NCI-H2107 (cell line): ENCODE measurements around the gene ANGPT4.

Source experiments
- DNase-seq: peaks from one replicate; lab custom pipeline; 2025; lab: John Stamatoyannopoulos, UW

ANGPT4 gene

GRCh38 chr20:823574-823902 is 92.6 kb downstream of the ANGPT4 start:
- no peak for DNase-seq

DNA sequence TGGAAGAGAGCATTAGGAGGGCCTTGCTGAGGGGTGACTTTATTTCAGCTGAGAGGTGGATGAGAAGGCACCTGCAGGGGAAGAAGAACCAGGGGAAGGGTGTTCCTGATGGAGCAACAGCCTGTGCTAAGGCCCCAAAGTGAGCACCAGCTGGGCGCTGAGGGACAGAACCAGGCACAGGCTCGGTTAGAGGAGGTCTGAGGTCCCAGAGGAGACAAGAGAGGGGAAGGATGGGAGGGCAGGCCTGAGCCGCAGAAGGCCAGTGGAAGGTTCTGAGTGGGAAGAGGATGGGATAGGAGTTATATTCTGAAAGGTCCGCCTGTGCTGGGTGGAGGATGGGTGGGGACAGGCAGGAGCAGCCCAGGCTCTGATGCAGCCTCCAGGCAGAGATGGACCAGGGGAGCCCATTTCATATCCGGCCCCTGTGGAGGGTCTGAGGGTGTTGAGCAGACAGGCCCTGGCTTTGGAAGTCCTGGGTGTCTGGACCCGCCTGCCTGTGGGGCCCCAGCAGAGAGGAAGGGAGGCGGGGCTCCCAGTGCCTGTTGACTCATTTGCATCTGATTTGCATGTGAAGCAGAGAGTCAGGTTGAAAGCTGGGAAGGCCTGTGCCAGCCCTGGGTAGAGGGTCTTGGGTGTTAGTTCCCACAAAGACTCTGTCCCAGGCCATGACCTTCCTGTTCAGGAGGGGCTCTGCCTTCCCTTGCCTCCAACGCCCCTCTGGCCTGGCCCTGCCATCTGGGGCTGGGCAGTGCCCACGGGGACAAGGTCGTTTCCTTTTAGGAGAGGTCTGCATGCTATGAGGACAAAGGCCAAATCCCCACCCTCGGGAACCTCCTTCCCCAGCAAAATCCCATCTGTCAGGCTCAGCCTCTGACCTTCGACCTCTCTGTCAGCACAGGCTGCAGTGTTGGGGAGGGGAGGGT is 93.2 kb downstream of the ANGPT4 start:
- no peak for DNase-seq

DNA sequence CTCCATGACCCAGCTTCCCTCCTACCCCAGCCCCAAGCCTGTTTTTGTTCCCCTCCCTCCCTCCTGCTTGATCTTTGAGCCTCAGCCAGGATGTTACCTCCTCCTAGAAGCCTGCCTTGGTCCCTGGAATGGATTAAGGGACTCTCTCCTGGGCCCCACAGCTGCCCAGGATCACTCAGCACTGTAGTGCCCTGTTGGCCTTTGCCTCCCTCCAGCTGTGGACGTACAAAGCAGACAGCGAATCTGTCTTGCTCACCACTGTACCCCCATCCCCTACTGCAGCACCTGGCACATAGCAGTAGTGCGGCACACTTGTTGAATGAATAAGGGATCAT is 94.4 kb downstream of the ANGPT4 start:
- no peak for DNase-seq

DNA sequence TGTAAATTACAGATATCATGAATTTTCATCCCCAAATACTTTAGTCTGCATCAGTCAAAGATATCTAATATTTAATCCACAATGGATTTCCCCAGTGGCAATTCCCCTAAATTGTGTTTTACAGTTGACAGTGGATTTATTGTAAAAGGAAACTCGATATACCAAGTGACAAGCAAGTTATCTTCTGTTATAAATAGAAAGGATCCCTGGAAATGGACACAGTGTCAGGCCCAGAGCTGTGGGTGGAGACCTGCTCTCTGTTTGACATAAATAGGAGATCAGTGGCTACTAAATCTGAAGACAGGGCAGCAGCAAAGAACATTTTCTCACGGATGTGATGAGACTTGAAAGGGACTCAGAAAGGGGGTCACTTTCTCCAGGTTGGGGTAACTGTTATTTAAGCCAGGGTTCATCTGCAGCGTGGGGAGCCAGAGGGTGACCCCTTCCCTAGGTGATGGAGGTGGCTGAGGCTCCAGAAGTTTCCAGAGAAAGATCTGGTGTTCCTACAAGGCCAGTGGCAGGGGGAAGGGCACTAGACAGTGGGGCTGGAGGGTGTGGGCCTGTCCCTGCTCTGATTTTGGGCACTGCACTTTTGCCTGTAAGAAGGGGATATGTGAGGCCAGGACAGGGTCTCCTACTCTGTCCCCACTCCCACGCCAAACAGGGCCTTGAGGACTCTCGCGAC is 94.9 kb downstream of the ANGPT4 start:
- no peak for DNase-seq

- no peak for DNase-seq
Measured at GRCh38 chr20:820323-820953, 95.7 kb downstream of the ANGPT4 start.
